ENCODE data around the gene MACROD2.

GRCh38 chr20:16058268-16058667 lies 2063.0 kb downstream of the MACROD2 start:
- TF ChIP-seq POLR2AphosphoS5 (IDR thresholded peaks at IDR 0.05; ENCODE audit: low read depth, low read length) (no peak), POLR2A (IDR thresholded peaks at IDR 0.05; ENCODE audit: low read depth, low read length) (no peak), POU2F2 (IDR thresholded peaks at IDR 0.05; ENCODE audit: low read depth, low read length) (no peak), SPI1 (IDR thresholded peaks at IDR 0.05; ENCODE audit: low read depth, low read length) (no peak), TAF1 (IDR thresholded peaks at IDR 0.05; ENCODE audit: low read depth, low read length) (no peak)
